HG03575 (cell line): Measurements from ENCODE around the gene GARNL3.

Experiments used
- ATAC-seq: cut with Tn5 transposase; IDR thresholded peaks from one replicate; pipeline ENCODE4 v1.9.1; 2021; ENCODE audit not compliant: unreplicated experiment, insufficient number of reproducible peaks, low FRiP score; ENCODE audit errors: extremely low read depth

The GARNL3 gene

GRCh38 chr9:127393645-127394044 lies 129.1 kb downstream of the GARNL3 start:
- ATAC-seq, result no peak

GRCh38 chr9:127395497-127396252 lies 131.1 kb downstream of the GARNL3 start:
- ATAC-seq, result no peak

- ATAC-seq, result no peak
Measured at GRCh38 chr9:127396253-127396807, 131.8 kb downstream of the GARNL3 start.

- ATAC-seq, result peak; percentile 81
Measured at GRCh38 chr9:127396808-127397645, 132.5 kb downstream of the GARNL3 start, which contains the start of gene SLC2A8. TSS of gene SLC2A8 (plus strand) at chr9:127397169. CDS start at chr9:127397231, 62 bp downstream.

- no peak for ATAC-seq
Measured at GRCh38 chr9:127397646-127398274, 133.2 kb downstream of the GARNL3 start.

GRCh38 chr9:127398275-127398647 lies 133.7 kb downstream of the GARNL3 start:
- ATAC-seq, result no peak

GRCh38 chr9:127398715-127399400 lies 134.3 kb downstream of the GARNL3 start:
- no peak for ATAC-seq

GRCh38 chr9:127399736-127400269 lies 135.2 kb downstream of the GARNL3 start:
- no peak for ATAC-seq

GRCh38 chr9:127402401-127403090 lies 138.0 kb downstream of the GARNL3 start:
- ATAC-seq, result no peak

GRCh38 chr9:127403507-127404192 lies 139.1 kb downstream of the GARNL3 start:
- no peak for ATAC-seq

- ATAC-seq, result no peak
Measured at GRCh38 chr9:127404631-127405030, 140.1 kb downstream of the GARNL3 start.

GRCh38 chr9:127405344-127406125 lies 141.0 kb downstream of the GARNL3 start:
- no peak for ATAC-seq

- ATAC-seq, result no peak
Measured at GRCh38 chr9:127406799-127407491, 142.4 kb downstream of the GARNL3 start.

GRCh38 chr9:127407492-127407843 lies 142.9 kb downstream of the GARNL3 start:
- ATAC-seq, result no peak

- ATAC-seq, result no peak
Measured at GRCh38 chr9:127411122-127411521, 146.5 kb downstream of the GARNL3 start.

- no peak for ATAC-seq
Measured at GRCh38 chr9:127415141-127415540, 150.6 kb downstream of the GARNL3 start.
